Spleen (tissue), 11 donors: ENCODE measurements around the gene CAMTA1. TPM values are rescaled to one million over a fixed set of nuclear protein-coding genes. Genes with fewer than 3 reads are reported as not detected.

Source experiments
- DNase-seq: peaks from one replicate; pipeline ENCODE4 v3.0.0-alpha.2; 2020
- H3K27ac ChIP-seq, 8 donors: fragments of 200-600 bp; sonication (generic) in 7 of 8; 1 replicate in 4 of 8; 2 replicates in 4 of 8; pipeline versions ENCODE4 v1.5.0 to v1.8.0; 2016 to 2021; ENCODE audit warnings: inconsistent platforms in 4 of 8, mild to moderate bottlenecking in 4 of 8, moderate library complexity in 1 of 8
- H3K27me3 ChIP-seq, 7 donors: fragments of 200-600 bp; sonication (generic) in 6 of 7; replicated peaks in 1 of 7; 1 replicate in 4 of 7; 2 replicates in 3 of 7; pipeline versions ENCODE4 v1.5.0 to v1.8.0; 2016 to 2021; ENCODE audit warnings: inconsistent platforms in 3 of 7, mild to moderate bottlenecking in 1 of 7
- H3K36me3 ChIP-seq, 6 donors: fragments of 200-600 bp; sonication (generic) in 5 of 6; 1 replicate in 4 of 6; 2 replicates in 2 of 6; pipeline versions ENCODE4 v1.5.0 to v1.8.0; 2016 to 2021; ENCODE audit warnings: inconsistent platforms in 2 of 6
- H3K4me1 ChIP-seq, 6 donors: fragments of 200-600 bp; sonication (generic) in 5 of 6; 1 replicate in 3 of 6; 2 replicates in 3 of 6; pipeline versions ENCODE4 v1.5.0 to v1.8.0; 2016 to 2021; ENCODE audit warnings: inconsistent platforms in 3 of 6
- H3K4me3 ChIP-seq, 8 donors: fragments of 200-600 bp; sonication (generic) in 7 of 8; 1 replicate in 4 of 8; 2 replicates in 4 of 8; pipeline versions ENCODE4 v1.5.0 to v1.8.0; 2016 to 2021; ENCODE audit warnings: inconsistent platforms in 4 of 8, mild to moderate bottlenecking in 4 of 8, moderate library complexity in 2 of 8
- H3K9me3 ChIP-seq, 8 donors: fragments of 200-600 bp; sonication (generic) in 7 of 8; 1 replicate in 4 of 8; 2 replicates in 4 of 8; pipeline versions ENCODE4 v1.5.0 to v1.8.0; 2016 to 2021; ENCODE audit warnings: inconsistent platforms in 4 of 8
- CTCF ChIP-seq, 11 experiments: fragments of 200-600 bp in 7 of 11; fragments of 450-650 bp in 4 of 11; sonication (generic) in 4 of 11; IDR thresholded peaks in 8 of 11; conservative IDR thresholded peaks in 3 of 11; 1 replicate in 7 of 11; 2 replicates in 4 of 11; pipeline versions ENCODE4 v1.4.0 to v1.8.0; 2016 to 2021; ENCODE audit warnings: antibody characterized with exemption in 11 of 11, inconsistent platforms in 4 of 11, mild to moderate bottlenecking in 1 of 11
- POLR2A ChIP-seq, 3 donors: fragments of 450-650 bp; IDR thresholded peaks; one replicate each; pipeline ENCODE4 v1.5.1; 2017; ENCODE audit warnings: antibody characterized with exemption in 3 of 3, mild to moderate bottlenecking in 1 of 3
- POLR2AphosphoS5 ChIP-seq, 3 donors: sonication (generic); formaldehyde crosslinking; IDR thresholded peaks; one replicate each; pipeline ENCODE4 v1.5.1; 2017; ENCODE audit warnings: antibody characterized with exemption in 3 of 3
- WGBS, 5 donors: extraction: QIAGEN DNeasy Blood & Tissue Kit in 3 of 5; methylation state at CpG; one replicate each; pipeline versions ENCODE4 v1.1.5 to v1.1.7; 2013 to 2018; 5-methylcytosine and 5-hydroxymethylcytosine counted together
- intact Hi-C: fragments of 100-400 bp; cut with DNase I; formaldehyde crosslinking; loops from one replicate; pipeline ENCODE4 v1.15.0; 2023; ENCODE audit warnings: low total_unique reads
- polyA plus RNA-seq, 3 donors: library from polyadenylated mRNA; stranded (reverse); fragments of 200-250 nt; gene quantifications; one replicate each; pipeline ENCODE4 v1.2.1, GENCODE V29; 2013
- total RNA-seq, 7 donors: library from RNA; depleted of rRNA in 3 of 7; stranded (reverse); fragments of >200 nt in 3 of 7; fragmentation: NEBNext Ultra II Directional in 4 of 7; extraction: Animal tissue kit (Norgen Biotek cat#: 25700) in 4 of 7; gene quantifications; one replicate each; pipeline versions ENCODE4 v1.1.0 to v1.2.1, GENCODE V29; 2016 to 2021
- donor health status: healthy with polysubstance abuse.
- donor health status: DM: no; HTN: no; CAD: no; lungs with moderate emphysema.
- donor health status: DM: no; HTN: no; CAD: no.
- donor health status: Bipolar disorder and iron deficiency.
- donor health status: healthy.
- donor health status: DM: no; HTN: no; CAD: no.
- donor health status: DM: yes; HTN: yes; CAD: no.

CAMTA1 gene
- total and polyA plus RNA-seq, 10 donors: 53.0 to 106 (median 77.3) TPM

GRCh38 chr1:6782151-6782550 lies 3.1 kb upstream of the CAMTA1 start:
- Histone ChIP-seq H3K9me3 (no peaks in the 10 kb centered on the region), H3K27ac (no peak overlapping the region), H3K27me3 (no peaks in the 10 kb centered on the region), H3K4me1 (peaks cover 8 to 40% (median 29%) of the 10 kb centered on the region in 6 donors), H3K36me3 (no peaks in the 10 kb centered on the region), H3K4me3 (no peak overlapping the region)
- WGBS, 5 donors: 75 to 89% (median 80%) methylated on average over 6 of the region's 6 CpGs
- intact Hi-C loops: no loop called here
- TF ChIP-seq POLR2A (IDR thresholded peaks at IDR 0.05) (no peak), CTCF (IDR thresholded peaks at IDR 0.05 in 8 of 11, conservative IDR thresholded peaks at IDR 0.05 in 3 of 11) (no peak), POLR2AphosphoS5 (IDR thresholded peaks at IDR 0.05) (no peak)
- DNase-seq: no peak

GRCh38 chr1:6783221-6783620 lies 2.0 kb upstream of the CAMTA1 start:
- Histone ChIP-seq H3K27ac (peak overlapping the region in 1 of 8 donors; percentile 99), H3K4me1 (peaks cover 14 to 47% (median 31%) of the 10 kb centered on the region in 6 donors), H3K9me3 (no peaks in the 10 kb centered on the region), H3K36me3 (peaks cover 0 to 5% (median 0%) of the 10 kb centered on the region in 6 donors), H3K4me3 (peak overlapping the region in 4 of 8 donors; percentile 66 to 95 (median 76)), H3K27me3 (no peaks in the 10 kb centered on the region)
- intact Hi-C loops: no loop called here
- DNase-seq: no peak
- WGBS, 5 donors: 87 to 95% (median 93%) methylated on average over 4 of the region's 4 CpGs
- TF ChIP-seq POLR2A (IDR thresholded peaks at IDR 0.05): no peak
- no peak for TF ChIP-seq POLR2AphosphoS5 (IDR thresholded peaks at IDR 0.05)
- TF ChIP-seq CTCF (IDR thresholded peaks at IDR 0.05 in 8 of 11, conservative IDR thresholded peaks at IDR 0.05 in 3 of 11): no peak

GRCh38 chr1:6783936-6784559 lies 1.2 kb upstream of the CAMTA1 start:
- TF ChIP-seq POLR2AphosphoS5 (IDR thresholded peaks at IDR 0.05) (no peak), POLR2A (IDR thresholded peaks at IDR 0.05) (peak in 1 of 3 donors; percentile 39)
- WGBS, 5 donors: 0 to 2% (median 0%) methylated on average over 19 to 40 of the region's 40 CpGs
- Histone ChIP-seq H3K9me3 (no peaks in the 10 kb centered on the region), H3K36me3 (peaks cover 0 to 5% (median 0%) of the 10 kb centered on the region in 6 donors), H3K4me3 (peak overlapping the region; percentile 62 to 95 (median 72)), H3K4me1 (peaks cover 14 to 55% (median 32%) of the 10 kb centered on the region in 6 donors), H3K27ac (peak overlapping the region; percentile 94 to 99 (median 98)), H3K27me3 (no peaks in the 10 kb centered on the region)
- intact Hi-C loops: no loop called here
- DNase-seq: no peak

- H3K27me3 ChIP-seq: no peaks in the 10 kb centered on the region
- DNase-seq: peak; percentile 99
- 0 to 2% (median 0%) methylated on average over 10 to 79 of the region's 79 CpGs for WGBS, 5 donors
- no peaks in the 10 kb centered on the region for H3K9me3 ChIP-seq
- H3K27ac ChIP-seq: peak overlapping the region; percentile 94 to 99 (median 98)
- peaks cover 0 to 5% (median 0%) of the 10 kb centered on the region in 6 donors for H3K36me3 ChIP-seq
- peak overlapping the region; percentile 62 to 95 (median 72) for H3K4me3 ChIP-seq
- TF ChIP-seq CTCF (IDR thresholded peaks at IDR 0.05 in 8 of 11, conservative IDR thresholded peaks at IDR 0.05 in 3 of 11) (peak in 3 of 11 experiments; percentile 25 to 43 (median 31)), POLR2A (IDR thresholded peaks at IDR 0.05) (peak; percentile 13 to 88 (median 47)), POLR2AphosphoS5 (IDR thresholded peaks at IDR 0.05) (peak; percentile 94 to 95 (median 95))
- H3K4me1 ChIP-seq: peaks cover 16 to 62% (median 39%) of the 10 kb centered on the region in 6 donors
- intact Hi-C loops: no loop called here
These were observed 515 bp upstream of the CAMTA1 start for GRCh38 chr1:6784560-6785317.
